Posterior vena cava (tissue), 2 donors: ENCODE data around the gene THUMPD1. TPM values are rescaled to one million over a fixed set of nuclear protein-coding genes. Genes with fewer than 3 reads are reported as not detected.
A peak's percentile ranks its signal among the peaks of the same experiment; 100 is the strongest.
"Not testable (repeated sequence)": the region's sequence is repeated elsewhere in the genome, so short reads cannot be mapped to it uniquely, and the experiment has no call there.

Experiments
- DNase-seq: peaks from one replicate; pipeline ENCODE4 v3.0.0-alpha.2; 2020; ENCODE audit warnings: low spot score
- intact Hi-C, 2 donors: fragments of 100-400 bp; cut with DNase I; formaldehyde crosslinking; loops; one replicate each; pipeline versions ENCODE4 v1.14.1 to v1.14.2; 2022 to 2023
- long read RNA-seq, 2 donors: library from polyadenylated mRNA; unstranded; transcript quantifications; one replicate each; pipeline ENCODE4 v2.0.0, GENCODE V29; 2020 to 2021
- total RNA-seq, 2 donors: library from RNA; stranded (reverse); fragmentation: NEBNext Ultra II Directional; extraction: Animal tissue kit (Norgen Biotek cat#: 25700); gene quantifications; one replicate each; pipeline ENCODE4 v1.2.1, GENCODE V29; 2021
- donor health status: DM: yes; HTN: yes; CAD: no.
- donor health status: DM: yes; HTN: yes; CAD: no.

The THUMPD1 gene
- 10 to 100 TPM; 24.9 to 26.1 TPM for total RNA-seq
- long read RNA-seq, donor 1, full-length matches to known transcripts: 12 of 18 reads
- long read RNA-seq, donor 1, partial matches to known transcripts: 1 of 18 reads
- long read RNA-seq, donor 1, other reads (novel, unspliced or antisense): 5 of 18 reads
- long read RNA-seq, donor 2, full-length matches to known transcripts: 54 of 58 reads
- long read RNA-seq, donor 2, partial matches to known transcripts: 0 of 58 reads
- long read RNA-seq, donor 2, other reads (novel, unspliced or antisense): 4 of 58 reads

GRCh38 chr16:20741554-20742285, at the start of gene THUMPD1:
THUMPD1 (minus strand) TSS chr16:20741818; CDS start chr16:20741739, 79 bp downstream.
- intact Hi-C loops: no loop called here
- DNase-seq: peak; percentile 99

- intact Hi-C loops: no loop called here
Observed at GRCh38 chr16:20789130-20789529, 47.5 kb upstream of the THUMPD1 start.

GRCh38 chr16:20784204-20784603, 42.6 kb upstream of the THUMPD1 start:
- no peak for DNase-seq
- intact Hi-C loops: no loop called here

More at GRCh38 chr16:20789130-20789529, 47.5 kb upstream of the THUMPD1 start:
- DNase-seq: no peak

GRCh38 chr16:20782470-20782869, 40.9 kb upstream of the THUMPD1 start:
- no peak for DNase-seq
- intact Hi-C loops: no loop called here

GRCh38 chr16:20781697-20782096, 40.1 kb upstream of the THUMPD1 start:
- DNase-seq: no peak
- intact Hi-C loops: no loop called here

- DNase-seq: no peak
- intact Hi-C loops: loop anchor here in 1 of 2 donors (5.0 kb wide), 1 partner anchor 528 kb away; no protein-coding TSS in a partner anchor
Observed at GRCh38 chr16:20774703-20775362, 33.2 kb upstream of the THUMPD1 start.

GRCh38 chr16:20773679-20774078, 32.1 kb upstream of the THUMPD1 start:
- intact Hi-C loops: loop anchor here in 1 of 2 donors (5.0 kb wide), 1 partner anchor 526 kb away; no protein-coding TSS in a partner anchor
- no peak for DNase-seq

GRCh38 chr16:20768818-20769217, 27.2 kb upstream of the THUMPD1 start:
- DNase-seq: no peak
- intact Hi-C loops: no loop called here

GRCh38 chr16:20768121-20768520, 26.5 kb upstream of the THUMPD1 start:
- no peak for DNase-seq
- intact Hi-C loops: no loop called here

- DNase-seq: no peak
- intact Hi-C loops: no loop called here
Observed at GRCh38 chr16:20767577-20767976, 26.0 kb upstream of the THUMPD1 start.

- intact Hi-C loops: no loop called here
- no peak for DNase-seq
Observed at GRCh38 chr16:20766294-20766693, 24.7 kb upstream of the THUMPD1 start.

GRCh38 chr16:20765732-20766131, 24.1 kb upstream of the THUMPD1 start:
- DNase-seq: no peak
- intact Hi-C loops: no loop called here

GRCh38 chr16:20764448-20764847, 22.8 kb upstream of the THUMPD1 start:
- DNase-seq, intact Hi-C loops: not testable (repeated sequence)

GRCh38 chr16:20763461-20764232, 22.0 kb upstream of the THUMPD1 start, which contains the start of gene ACSM3:
ACSM3 (plus strand) TSS chr16:20764014; CDS start chr16:20770035, 6,021 bp downstream.
- intact Hi-C loops: no loop called here
- DNase-seq: no peak

- no peak for DNase-seq
- intact Hi-C loops: no loop called here
Observed at GRCh38 chr16:20762404-20763123, 20.9 kb upstream of the THUMPD1 start.

- intact Hi-C loops: no loop called here
- DNase-seq: no peak
Observed at GRCh38 chr16:20761175-20761574, 19.6 kb upstream of the THUMPD1 start.

- DNase-seq: no peak
Observed at GRCh38 chr16:20760346-20760745, 18.7 kb upstream of the THUMPD1 start.

GRCh38 chr16:20755799-20756198, 14.2 kb upstream of the THUMPD1 start:
- DNase-seq, intact Hi-C loops: not testable (repeated sequence)

More at GRCh38 chr16:20760346-20760745, 18.7 kb upstream of the THUMPD1 start:
- intact Hi-C loops: no loop called here

GRCh38 chr16:20755238-20755637, 13.6 kb upstream of the THUMPD1 start:
- intact Hi-C loops: no loop called here

More at GRCh38 chr16:20755238-20755637, 13.6 kb upstream of the THUMPD1 start:
- DNase-seq: no peak
